SU-DHL-6 (cell line): Measurements from ENCODE around the gene MBNL1.
A peak's percentile ranks its signal among the peaks of the same experiment; 100 is the strongest.
"Not testable (repeated sequence)": the region's sequence is repeated elsewhere in the genome, so short reads cannot be mapped to it uniquely, and the experiment has no call there.

ENCODE experiments used
- H2AFZ ChIP-seq: fragments of 200-600 bp; sonication (generic); 2 replicates; pipeline ENCODE4 v1.6.1; 2014; ENCODE audit warnings: low read depth, mild to moderate bottlenecking, moderate library complexity, mixed read lengths, antibody characterized with exemption, low read length; ENCODE audit not compliant: severe bottlenecking
- H3F3A ChIP-seq: fragments of 200-600 bp; shearing (Covaris generic); 2 replicates; pipeline ENCODE4 v1.6.0; 2016; ENCODE audit warnings: antibody characterized with exemption, mild to moderate bottlenecking; ENCODE audit not compliant: insufficient read depth
- H3K27ac ChIP-seq: fragments of 200-600 bp; sonication (generic); 2 replicates; pipeline ENCODE4 v1.5.1; 2016; ENCODE audit warnings: low read depth, mild to moderate bottlenecking, low read length, moderate library complexity, mixed read lengths
- H3K27me3 ChIP-seq: fragments of 200-600 bp; sonication (generic), shearing (Covaris generic); 2 replicates; pipeline ENCODE4 v1.6.0; 2014; ENCODE audit warnings: mild to moderate bottlenecking, low read length
- H3K36me3 ChIP-seq: fragments of 200-600 bp; sonication (generic); 2 replicates; pipeline ENCODE4 v1.6.1; 2014; ENCODE audit warnings: mild to moderate bottlenecking, low read length, mixed read lengths
- H3K4me2 ChIP-seq: fragments of 300-600, 200-600 bp; shearing (Covaris generic), sonication (generic); 2 replicates; pipeline ENCODE4 v1.6.0; 2014; ENCODE audit warnings: low read length, low read depth, mild to moderate bottlenecking; ENCODE audit not compliant: poor library complexity, severe bottlenecking
- H3K4me3 ChIP-seq: fragments of 200-600 bp; sonication (generic); 2 replicates; pipeline ENCODE4 v1.5.1; 2014; ENCODE audit warnings: antibody characterized with exemption, low read length, mild to moderate bottlenecking, mixed read lengths; ENCODE audit not compliant: insufficient read depth, poor library complexity, severe bottlenecking
- H3K79me2 ChIP-seq: fragments of 200-600 bp; sonication (generic); 2 replicates; pipeline ENCODE4 v1.6.1; 2014; ENCODE audit warnings: mild to moderate bottlenecking, low read length, moderate library complexity; ENCODE audit not compliant: insufficient read depth
- H3K9ac ChIP-seq: fragments of 200-600 bp; sonication (generic); 2 replicates; pipeline ENCODE4 v1.7.0; 2014; ENCODE audit warnings: mild to moderate bottlenecking, low read length
- H3K9me2 ChIP-seq: fragments of 200-600 bp; sonication (generic); replicated peaks from 2 replicates; pipeline ENCODE4 v1.6.1; 2014; ENCODE audit warnings: low read length; ENCODE audit not compliant: insufficient read depth
- H3K9me3 ChIP-seq: fragments of 200-600 bp; sonication (generic); 2 replicates; pipeline ENCODE4 v1.6.1; 2014; ENCODE audit warnings: low read length, mixed read lengths; ENCODE audit not compliant: insufficient read depth
- H4K20me1 ChIP-seq: fragments of 200-600 bp; sonication (generic); 2 replicates; pipeline ENCODE4 v1.6.1; 2014; ENCODE audit warnings: low read depth, mild to moderate bottlenecking, antibody characterized with exemption, low read length, moderate library complexity, mixed read lengths
- CTCF ChIP-seq: fragments of 200-600 bp; sonication (generic); IDR thresholded peaks from one replicate; pipeline ENCODE4 v1.5.1; 2017; ENCODE audit warnings: antibody characterized with exemption, mild to moderate bottlenecking, low read length, moderate library complexity; ENCODE audit not compliant: insufficient read depth, poor library complexity, severe bottlenecking
- EZH2phosphoT487 ChIP-seq: fragments of 200-600 bp; sonication (generic), shearing (Covaris generic); conservative IDR thresholded peaks from 2 replicates; pipeline ENCODE4 v1.6.1; 2018; ENCODE audit warnings: mild to moderate bottlenecking, antibody characterized with exemption, low read length, moderate library complexity, mixed read lengths

Gene MBNL1

GRCh38 chr3:152396867-152397266 lies 128.1 kb downstream of the MBNL1 start:
- Histone ChIP-seq H3F3A (peaks cover 10% of the 10 kb centered on the region; the same call in 1 of the 2 replicates), H3K36me3 (peaks cover 28% of the 10 kb centered on the region), H4K20me1 (peaks cover 33% of the 10 kb centered on the region), H3K27ac (no peak overlapping the region), H3K4me2 (no peak overlapping the region), H3K4me3 (no peak overlapping the region), H3K27me3 (no peaks in the 10 kb centered on the region), H3K79me2 (peaks cover 99% of the 10 kb centered on the region), H2AFZ (no peak overlapping the region), H3K9me2 (no peaks in the 10 kb centered on the region), H3K9ac (no peak overlapping the region), H3K9me3 (no peaks in the 10 kb centered on the region)
- TF ChIP-seq CTCF (no peak), EZH2phosphoT487 (no peak)

- H3K4me2 ChIP-seq, H3K27me3 ChIP-seq, H2AFZ ChIP-seq, H3K27ac ChIP-seq, H3K9me2 ChIP-seq, H3K9ac ChIP-seq, H3K4me3 ChIP-seq, H3K9me3 ChIP-seq: not testable (repeated sequence)
- Histone ChIP-seq H3K79me2 (peaks cover 99% of the 10 kb centered on the region), H4K20me1 (peaks cover 33% of the 10 kb centered on the region), H3F3A (peaks cover 12% of the 10 kb centered on the region; the same call in 1 of the 2 replicates), H3K36me3 (peaks cover 25% of the 10 kb centered on the region)
These were observed 128.6 kb downstream of the MBNL1 start for GRCh38 chr3:152397348-152397747.

- Histone ChIP-seq H3K4me2 (peak overlapping the region; percentile 5), H3F3A (peaks cover 14% of the 10 kb centered on the region; the same call in 1 of the 2 replicates), H3K9ac (no peak overlapping the region), H3K36me3 (peaks cover 21% of the 10 kb centered on the region), H2AFZ (no peak overlapping the region), H3K9me2 (no peaks in the 10 kb centered on the region), H3K79me2 (peaks cover 99% of the 10 kb centered on the region), H3K27ac (peak overlapping the region; percentile 2; the same call in 1 of the 2 replicates), H3K9me3 (no peaks in the 10 kb centered on the region), H3K4me3 (no peak overlapping the region), H3K27me3 (no peaks in the 10 kb centered on the region), H4K20me1 (peaks cover 38% of the 10 kb centered on the region)
- TF ChIP-seq CTCF (no peak), EZH2phosphoT487 (no peak)
These were observed 129.8 kb downstream of the MBNL1 start for GRCh38 chr3:152398495-152398894.

GRCh38 chr3:152399374-152399773 lies 130.6 kb downstream of the MBNL1 start:
- Histone ChIP-seq H3K36me3 (peaks cover 17% of the 10 kb centered on the region), H4K20me1 (peaks cover 33% of the 10 kb centered on the region), H3K27me3 (no peaks in the 10 kb centered on the region), H3K9ac (no peak overlapping the region), H3K27ac (no peak overlapping the region), H3K4me2 (no peak overlapping the region), H2AFZ (no peak overlapping the region), H3K4me3 (no peak overlapping the region), H3K9me2 (no peaks in the 10 kb centered on the region), H3F3A (peaks cover 14% of the 10 kb centered on the region; the same call in 1 of the 2 replicates), H3K79me2 (peaks cover 99% of the 10 kb centered on the region), H3K9me3 (no peaks in the 10 kb centered on the region)
- TF ChIP-seq EZH2phosphoT487 (no peak), CTCF (no peak)
